Type B pancreatic cell (in vitro differentiated cells): ENCODE results near the gene CD207. TPM values are rescaled to one million over a fixed set of nuclear protein-coding genes. Genes with fewer than 3 reads are reported as not detected.

Experiments used
- DNase-seq: peaks from one replicate; pipeline ENCODE4 v3.0.0; 2021; ENCODE audit warnings: mixed read lengths; ENCODE audit not compliant: unreplicated experiment; ENCODE audit errors: extremely low spot score
- H3K27ac Mint-ChIP-seq: 2 replicates; pipeline ENCODE4 v1.8.0; 2021; ENCODE audit warnings: mild to moderate bottlenecking, mixed read lengths
- H3K27me3 Mint-ChIP-seq: 2 replicates; pipeline ENCODE4 v1.8.0; 2021; ENCODE audit warnings: mixed read lengths
- H3K36me3 Mint-ChIP-seq: 2 replicates; pipeline ENCODE4 v1.8.0; 2021; ENCODE audit warnings: mixed read lengths
- H3K4me1 Mint-ChIP-seq: one replicate; pipeline ENCODE4 v1.8.0; 2021; ENCODE audit warnings: mixed read lengths; ENCODE audit not compliant: unreplicated experiment
- H3K4me3 Mint-ChIP-seq: 2 replicates; pipeline ENCODE4 v1.8.0; 2021; ENCODE audit warnings: mild to moderate bottlenecking, mixed read lengths
- H3K9me3 Mint-ChIP-seq: 2 replicates; pipeline ENCODE4 v1.8.0; 2021; ENCODE audit warnings: mixed read lengths
- total RNA-seq: library from RNA; stranded (reverse); gene quantifications from 2 replicates; pipeline ENCODE4 v1.2.1, GENCODE V29; 2021; ENCODE audit warnings: low replicate concordance
- TF ChIP-seq, protein P1 (sequence below): fragments of 200-600 bp; sonication (generic); conservative IDR thresholded peaks from 2 replicates; pipeline ENCODE4 v1.5.0; 2021; ENCODE audit warnings: antibody characterized with exemption, mild to moderate bottlenecking

Gene CD207
- total RNA-seq, 1 donor from 2014 or later, result not detected

GRCh38 chr2:70868970-70869369, 33.4 kb upstream of the CD207 start:
- H3K9me3 Mint-ChIP-seq, result no peaks in the 10 kb centered on the region
- no peaks in the 10 kb centered on the region for H3K36me3 Mint-ChIP-seq
- peaks cover 81% of the 10 kb centered on the region for H3K27me3 Mint-ChIP-seq
- H3K4me1 Mint-ChIP-seq, result no peaks in the 10 kb centered on the region
- H3K27ac Mint-ChIP-seq, result no peak overlapping the region
- DNase-seq, result no peak
- H3K4me3 Mint-ChIP-seq, result no peak overlapping the region
- TF ChIP-seq, protein P1, sequence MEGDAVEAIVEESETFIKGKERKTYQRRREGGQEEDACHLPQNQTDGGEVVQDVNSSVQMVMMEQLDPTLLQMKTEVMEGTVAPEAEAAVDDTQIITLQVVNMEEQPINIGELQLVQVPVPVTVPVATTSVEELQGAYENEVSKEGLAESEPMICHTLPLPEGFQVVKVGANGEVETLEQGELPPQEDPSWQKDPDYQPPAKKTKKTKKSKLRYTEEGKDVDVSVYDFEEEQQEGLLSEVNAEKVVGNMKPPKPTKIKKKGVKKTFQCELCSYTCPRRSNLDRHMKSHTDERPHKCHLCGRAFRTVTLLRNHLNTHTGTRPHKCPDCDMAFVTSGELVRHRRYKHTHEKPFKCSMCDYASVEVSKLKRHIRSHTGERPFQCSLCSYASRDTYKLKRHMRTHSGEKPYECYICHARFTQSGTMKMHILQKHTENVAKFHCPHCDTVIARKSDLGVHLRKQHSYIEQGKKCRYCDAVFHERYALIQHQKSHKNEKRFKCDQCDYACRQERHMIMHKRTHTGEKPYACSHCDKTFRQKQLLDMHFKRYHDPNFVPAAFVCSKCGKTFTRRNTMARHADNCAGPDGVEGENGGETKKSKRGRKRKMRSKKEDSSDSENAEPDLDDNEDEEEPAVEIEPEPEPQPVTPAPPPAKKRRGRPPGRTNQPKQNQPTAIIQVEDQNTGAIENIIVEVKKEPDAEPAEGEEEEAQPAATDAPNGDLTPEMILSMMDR, result no peak

GRCh38 chr2:70861777-70862625, 26.4 kb upstream of the CD207 start:
- Mint-ChIP-seq H3K4me1 (peaks cover 5% of the 10 kb centered on the region), H3K9me3 (no peaks in the 10 kb centered on the region), H3K27me3 (peaks cover 90% of the 10 kb centered on the region), H3K36me3 (no peaks in the 10 kb centered on the region), H3K27ac (no peak overlapping the region), H3K4me3 (no peak overlapping the region)
- DNase-seq, result peak; percentile 86
- TF ChIP-seq, protein P1, result peak; percentile 99

GRCh38 chr2:70855667-70856066, 20.1 kb upstream of the CD207 start:
- H3K4me1 Mint-ChIP-seq, result no peaks in the 10 kb centered on the region
- no peaks in the 10 kb centered on the region for H3K9me3 Mint-ChIP-seq
- H3K27ac Mint-ChIP-seq, result no peak overlapping the region
- H3K4me3 Mint-ChIP-seq, result no peak overlapping the region
- no peak for DNase-seq
- H3K27me3 Mint-ChIP-seq, result peaks cover 81% of the 10 kb centered on the region
- H3K36me3 Mint-ChIP-seq, result no peaks in the 10 kb centered on the region
- TF ChIP-seq, protein P1, result no peak

DNA sequence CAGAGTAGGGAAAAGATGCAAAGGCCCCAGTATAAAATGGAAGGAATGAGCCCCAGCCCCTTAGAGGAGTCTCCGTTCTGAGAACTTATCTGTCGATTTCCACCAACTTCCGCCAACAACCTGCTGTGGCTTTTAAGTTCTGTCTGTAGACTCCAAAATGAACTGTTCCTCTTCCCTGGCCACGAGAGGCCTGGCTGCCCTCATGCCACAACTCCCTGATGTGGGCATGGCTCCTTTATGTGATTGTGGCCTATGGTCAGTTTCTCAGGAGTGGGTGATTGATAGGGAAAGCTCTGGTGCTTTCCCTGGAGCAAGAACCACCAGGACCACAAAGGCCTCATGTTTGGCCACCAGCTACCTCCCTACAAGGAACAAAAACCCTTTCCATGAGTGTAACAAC, 18.8 kb upstream of the CD207 start:
- Mint-ChIP-seq H3K9me3 (no peaks in the 10 kb centered on the region), H3K36me3 (no peaks in the 10 kb centered on the region), H3K27me3 (peaks cover 77% of the 10 kb centered on the region), H3K27ac (no peak overlapping the region), H3K4me1 (no peaks in the 10 kb centered on the region), H3K4me3 (no peak overlapping the region)
- DNase-seq, result peak; percentile 32
- TF ChIP-seq, protein P1, result no peak

GRCh38 chr2:70852824-70853223, 17.2 kb upstream of the CD207 start:
- no peaks in the 10 kb centered on the region for H3K36me3 Mint-ChIP-seq
- H3K4me1 Mint-ChIP-seq, result no peaks in the 10 kb centered on the region

More at GRCh38 chr2:70852824-70853223, 17.2 kb upstream of the CD207 start:
- TF ChIP-seq, protein P1, result no peak
- Mint-ChIP-seq H3K27me3 (peaks cover 77% of the 10 kb centered on the region), H3K9me3 (no peaks in the 10 kb centered on the region), H3K27ac (no peak overlapping the region), H3K4me3 (no peak overlapping the region)
- no peak for DNase-seq
